ENCODE results near the gene CHEK1. TPM values are rescaled to one million over a fixed set of nuclear protein-coding genes. Genes with fewer than 3 reads are reported as not detected.

The CHEK1 gene
- total RNA-seq, result 16.1 and 20.5 TPM in 2 replicates

GRCh38 chr11:125624756-125625213 is at the start of gene CHEK1:
CHEK1 (plus strand) TSS chr11:125625163; CDS start chr11:125626769, 1,606 bp downstream.

GRCh38 chr11:125592305-125593113 is 32.5 kb upstream of the CHEK1 start, which contains the start of gene STT3A:
STT3A (plus strand) TSS chr11:125592852; CDS start chr11:125595916, 3,064 bp downstream.

GRCh38 chr11:125680747-125681146 is 55.8 kb downstream of the CHEK1 start, which contains the start of gene ACRV1:
ACRV1 (minus strand) TSS chr11:125680847; CDS start chr11:125680780, 67 bp downstream.

Other genes starting within 250 kb of the CHEK1 start
- gene FEZ1, start 128.9 kb upstream of the CHEK1 start, total RNA-seq, result 92.9 and 100 TPM in 2 replicates
- gene EI24, start 55.7 kb upstream of the CHEK1 start, total RNA-seq, result 84.9 and 120 TPM in 2 replicates
- 320 and 332 TPM in 2 replicates for gene STT3A, start 32.3 kb upstream of the CHEK1 start, total RNA-seq
- not detected in 2 replicates for gene ACRV1, start 55.7 kb downstream of the CHEK1 start, total RNA-seq
- gene PATE1, start 121.1 kb downstream of the CHEK1 start, total RNA-seq, result not detected in 2 replicates
- gene PATE2, start 153.7 kb downstream of the CHEK1 start, total RNA-seq, result not detected in 2 replicates
- gene PATE3, start 163.0 kb downstream of the CHEK1 start, total RNA-seq, result not detected in 2 replicates
- gene PATE4, start 208.2 kb downstream of the CHEK1 start, total RNA-seq, result not detected in 2 replicates